ENCODE measurements around the gene CACUL1.
A peak's percentile ranks its signal among the peaks of the same experiment; 100 is the strongest.
"Not testable (repeated sequence)": the region's sequence is repeated elsewhere in the genome, so short reads cannot be mapped to it uniquely, and the experiment has no call there.

Gene CACUL1

GRCh38 chr10:118768041-118768919, 13.5 kb upstream of the CACUL1 start:
- no peak for DNase-seq

GRCh38 chr10:118767297-118768040, 12.7 kb upstream of the CACUL1 start:
- no peak for DNase-seq

DNA sequence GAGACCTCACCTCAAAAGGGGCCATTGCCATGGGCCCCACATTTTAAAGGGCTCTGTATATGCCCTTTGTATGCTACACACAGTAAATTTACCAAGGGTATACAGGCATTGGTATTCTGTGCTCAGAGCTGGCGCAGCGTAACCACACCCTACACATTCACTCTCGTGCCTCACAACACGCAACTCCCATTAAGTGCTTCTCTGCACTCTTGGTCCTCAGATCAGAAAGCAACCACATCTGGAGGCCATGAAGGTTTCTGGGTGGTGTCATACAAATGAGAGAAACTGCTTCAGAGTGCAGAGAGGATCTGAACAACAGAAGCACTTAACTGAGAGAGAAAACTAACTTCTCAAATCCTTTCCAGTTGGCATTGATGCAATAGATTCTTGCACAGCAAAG, 9.4 kb upstream of the CACUL1 start:
- DNase-seq = no peak

GRCh38 chr10:118763202-118763988, 8.6 kb upstream of the CACUL1 start:
- no peak for DNase-seq

DNA sequence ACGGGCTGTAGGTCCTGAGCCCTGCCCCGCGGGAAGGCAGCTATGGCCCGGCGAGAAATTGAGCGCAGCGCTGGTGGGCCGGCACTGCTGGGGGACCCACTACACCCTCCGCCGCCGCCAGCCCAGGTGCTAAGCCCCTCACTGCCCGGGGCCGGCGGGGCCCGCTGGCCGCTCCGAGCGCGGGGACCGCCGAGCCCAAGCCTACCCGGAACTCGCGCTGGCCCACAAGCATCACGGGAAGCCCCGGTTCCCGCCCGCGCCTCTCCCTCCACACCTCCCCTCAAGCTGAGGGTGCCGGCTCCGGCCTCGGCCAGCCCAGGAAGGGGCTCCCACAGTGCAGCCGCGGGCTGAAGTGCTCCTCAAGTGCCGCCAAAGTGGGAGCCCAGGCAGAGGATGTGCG, 5.5 kb upstream of the CACUL1 start:
- no peak for DNase-seq

GRCh38 chr10:118758449-118758848, 3.7 kb upstream of the CACUL1 start:
- DNase-seq = no peak

GRCh38 chr10:118754229-118754555, 578 bp downstream of the CACUL1 start:
- no peak for DNase-seq

DNA sequence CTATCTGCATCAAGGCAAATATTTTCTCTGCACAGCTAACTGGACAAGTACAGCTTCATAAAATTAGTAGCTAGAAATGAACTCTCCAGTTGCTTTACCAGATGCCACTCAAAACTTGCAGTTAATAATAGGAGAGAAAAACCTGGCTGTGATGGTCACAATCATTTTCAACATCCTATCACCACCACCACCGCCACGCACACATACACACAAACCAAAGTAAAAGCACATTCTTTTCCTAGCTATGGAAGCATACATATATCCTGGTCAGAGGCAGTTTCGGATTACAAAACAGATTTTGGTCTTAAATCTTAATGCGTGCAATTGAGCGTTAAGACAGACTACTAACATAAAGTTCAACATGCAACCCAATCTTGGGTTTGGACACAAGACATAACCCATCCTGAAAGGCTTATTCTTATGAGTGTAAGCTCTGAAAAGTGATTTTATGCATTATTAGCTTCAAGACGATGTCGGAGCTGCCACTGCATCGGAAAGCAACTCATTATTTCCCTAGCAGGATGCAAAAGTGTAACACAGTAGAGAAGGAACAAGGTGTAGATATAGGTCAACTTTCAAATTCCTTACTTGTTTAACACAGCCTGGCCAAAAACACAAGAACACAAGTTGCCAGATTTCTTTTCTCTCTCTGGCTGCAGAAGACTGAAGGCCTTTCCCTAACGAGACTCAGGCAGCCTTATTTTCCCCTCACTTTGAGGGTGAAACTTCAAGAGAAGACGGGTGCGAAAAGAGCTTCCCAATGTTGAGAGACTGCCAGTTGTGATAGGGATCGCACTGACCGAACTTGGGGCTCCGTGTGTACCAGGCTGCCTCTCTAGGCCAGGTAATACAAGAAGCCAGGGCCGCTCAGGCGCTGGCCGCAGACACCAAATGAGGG, 1.2 kb downstream of the CACUL1 start:
- peak; percentile 34 for DNase-seq

DNA sequence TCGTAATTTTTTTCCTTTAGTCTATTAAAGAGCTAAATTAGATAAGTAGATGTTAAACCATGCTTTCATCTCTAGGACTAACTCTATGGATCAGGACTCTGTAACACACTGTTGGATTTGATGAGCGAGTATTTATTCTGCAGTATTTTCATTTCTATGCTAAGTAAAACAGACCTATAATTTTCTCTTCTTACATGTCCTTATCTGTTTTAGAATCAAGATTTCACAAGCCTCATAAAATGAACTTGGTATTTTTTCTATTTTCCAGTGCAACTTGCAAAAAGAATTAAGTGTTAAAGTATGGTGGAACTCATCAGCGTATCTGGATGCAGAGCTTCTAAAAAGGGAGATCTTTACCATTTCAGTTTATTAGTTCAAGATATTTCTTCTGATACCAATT, 2.4 kb downstream of the CACUL1 start:
- no peak for DNase-seq

- no peak for DNase-seq
Observed at GRCh38 chr10:118751265-118751664, 3.5 kb downstream of the CACUL1 start.

DNA sequence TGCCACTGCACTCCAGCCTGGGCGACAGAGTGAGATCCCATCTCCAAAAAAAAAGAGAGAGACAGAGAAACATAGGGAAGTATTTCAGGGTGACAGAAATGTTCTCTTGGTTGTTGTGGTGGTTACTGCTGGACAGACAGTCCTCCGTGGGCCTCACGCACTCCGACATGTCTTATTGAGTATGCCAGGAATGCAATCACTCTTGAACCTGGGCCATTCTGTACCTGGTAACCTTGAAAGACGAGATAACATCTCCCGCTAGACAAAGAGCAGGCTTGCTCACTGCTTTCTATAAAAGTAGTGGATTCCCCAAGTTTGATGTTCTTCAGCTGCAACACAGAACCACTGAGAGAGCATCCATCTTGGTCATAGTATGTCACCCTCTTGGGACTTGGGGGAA, 6.7 kb downstream of the CACUL1 start:
- no peak for DNase-seq

DNA sequence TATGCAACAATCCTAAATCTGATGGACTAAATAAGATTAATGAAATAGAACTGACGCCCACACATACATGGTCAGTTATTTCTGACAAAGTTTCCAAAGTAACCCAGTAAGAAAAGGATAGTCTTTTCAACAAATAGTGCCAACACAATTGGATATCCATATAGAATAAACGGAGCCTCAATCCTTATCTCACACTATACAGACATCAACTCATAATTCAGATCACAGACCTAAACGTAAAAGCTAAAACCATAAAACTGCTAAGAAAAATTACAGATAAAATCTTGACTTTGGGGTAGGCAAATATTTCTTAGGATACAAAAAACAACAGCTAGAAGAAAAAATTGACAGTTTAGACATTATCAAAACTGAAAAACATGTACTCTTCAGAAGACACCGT, 8.5 kb downstream of the CACUL1 start:
- DNase-seq = no peak

GRCh38 chr10:118745056-118745455, 9.7 kb downstream of the CACUL1 start:
- no peak for DNase-seq

DNA sequence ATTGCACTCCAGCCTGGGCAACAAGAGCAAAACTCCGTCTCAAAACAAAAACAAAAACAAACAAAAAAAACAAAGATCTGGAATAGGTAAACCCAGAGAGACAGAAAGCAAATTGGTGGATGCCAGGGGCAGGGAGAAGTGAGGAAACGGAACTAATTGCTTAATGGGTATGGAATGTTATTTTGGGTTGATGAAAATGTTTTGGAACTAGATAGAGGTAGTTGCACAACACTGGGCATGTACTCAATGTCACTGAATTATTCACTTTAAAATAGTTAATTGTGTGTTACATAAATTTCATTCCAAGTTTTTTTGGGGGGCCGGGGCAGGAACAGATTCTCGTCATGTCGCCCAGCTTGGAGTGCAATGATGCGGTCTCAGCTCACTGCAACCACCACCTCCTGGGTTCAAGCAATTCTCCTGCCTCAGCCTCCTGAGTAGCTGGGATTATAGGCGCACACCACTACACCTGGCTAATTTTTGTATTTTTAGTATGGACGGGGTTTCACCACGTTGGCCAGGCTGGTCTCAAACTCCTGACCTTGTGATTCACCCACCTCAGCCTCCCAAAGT, 10.3 kb downstream of the CACUL1 start:
- not testable (repeated sequence) for DNase-seq

GRCh38 chr10:118742782-118743181, 12.0 kb downstream of the CACUL1 start:
- DNase-seq = no peak

- no peak for DNase-seq
Observed at GRCh38 chr10:118742032-118742431, 12.7 kb downstream of the CACUL1 start.

- no peak for DNase-seq
Observed at GRCh38 chr10:118738406-118738805, 16.4 kb downstream of the CACUL1 start.

GRCh38 chr10:118737603-118738302, 17.0 kb downstream of the CACUL1 start:
- no peak for DNase-seq

DNA sequence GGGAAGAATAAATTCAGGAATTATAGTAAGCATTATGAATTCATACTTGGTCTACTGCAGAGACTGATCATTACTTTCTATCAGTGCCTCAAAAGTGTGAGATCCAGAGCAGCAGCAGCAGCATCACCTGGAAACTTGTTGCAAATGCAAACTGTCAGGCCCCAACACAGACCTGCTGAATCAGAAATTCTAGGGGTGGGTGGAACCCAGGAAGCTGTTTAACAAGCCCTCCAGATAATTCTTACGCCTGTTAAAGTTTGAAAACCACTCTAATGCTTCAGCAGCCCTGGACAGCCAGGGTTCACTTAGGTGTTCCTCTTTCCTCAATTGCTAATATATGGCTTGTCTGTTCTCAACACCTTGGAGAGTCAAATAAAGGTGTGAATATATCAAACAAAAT, 19.5 kb downstream of the CACUL1 start:
- DNase-seq = no peak

- DNase-seq = no peak
Observed at GRCh38 chr10:118734475-118734874, 20.3 kb downstream of the CACUL1 start.
